GM12892 (cell line): ENCODE results near the gene SQSTM1.

Experiments used
- POLR2A ChIP-seq: IDR thresholded peaks from 2 replicates; pipeline ENCODE4 v1.6.1; 2011; ENCODE audit warnings: low read depth, low read length, control low read depth
- TAF1 ChIP-seq: IDR thresholded peaks from 2 replicates; pipeline ENCODE4 v1.6.1; 2011; ENCODE audit warnings: low read depth, mild to moderate bottlenecking, control low read depth, low read length, borderline replicate concordance

DNA sequence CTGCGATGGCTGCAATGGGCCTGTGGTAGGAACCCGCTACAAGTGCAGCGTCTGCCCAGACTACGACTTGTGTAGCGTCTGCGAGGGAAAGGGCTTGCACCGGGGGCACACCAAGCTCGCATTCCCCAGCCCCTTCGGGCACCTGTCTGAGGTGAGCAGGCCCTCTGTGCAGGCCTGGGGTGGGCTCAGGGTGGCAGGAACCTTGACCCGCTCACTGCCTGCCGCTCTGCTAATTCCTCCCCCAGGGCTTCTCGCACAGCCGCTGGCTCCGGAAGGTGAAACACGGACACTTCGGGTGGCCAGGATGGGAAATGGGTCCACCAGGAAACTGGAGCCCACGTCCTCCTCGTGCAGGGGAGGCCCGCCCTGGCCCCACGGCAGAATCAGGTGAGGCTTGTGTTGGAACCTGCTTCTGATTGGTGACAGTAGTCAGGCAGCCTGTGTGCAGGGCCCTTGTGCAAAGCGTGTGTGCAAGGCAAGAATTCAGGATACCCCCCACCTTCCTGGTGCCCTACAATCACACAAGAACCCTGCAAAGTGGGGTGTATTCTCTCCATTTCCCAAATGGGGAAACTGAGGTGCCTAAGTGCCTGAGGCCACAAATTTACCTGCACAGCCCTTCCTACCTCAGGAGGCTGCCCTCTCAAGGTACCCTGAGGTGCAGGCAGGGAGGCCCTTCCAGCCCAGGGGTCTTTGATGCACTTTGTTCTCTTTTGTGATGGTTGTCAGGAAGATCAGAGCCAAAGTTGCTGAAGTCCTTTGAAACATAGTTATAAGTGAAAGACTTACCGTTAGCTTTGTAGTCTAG lies 3.4 kb downstream of the SQSTM1 start:
- TF ChIP-seq TAF1 = no peak
- no peak for TF ChIP-seq POLR2A
